Caco-2 (cell line): ENCODE results near the gene ADGRG7. TPM values are rescaled to one million over a fixed set of nuclear protein-coding genes. Genes with fewer than 3 reads are reported as not detected.

Experiments used
- BruUV-seq: library from RNA; stranded (reverse); fragments of 400-500 nt; replicated peaks from 2 replicates; lab custom pipeline; 2021; lab: Mats Ljungman, UMichigan
- CTCF ChIA-PET: fragments of 300-600 bp; sonication (Branson Sonifier 250); formaldehyde crosslinking; loops from one replicate; lab custom pipeline; 2022; ENCODE audit warnings: antibody characterized with exemption; lab: Charles Lee
- POLR2A ChIA-PET: fragments of 300-600 bp; sonication (Branson Sonifier 250); formaldehyde crosslinking; loops from one replicate; lab custom pipeline; 2022; ENCODE audit warnings: antibody characterized with exemption; lab: Charles Lee
- DNase-seq, 2 experiments: peaks; one replicate each; pipeline versions ENCODE4 v3.0.0 to v3.0.0-alpha.2; 2020 to 2022
- H3K27me3 ChIP-seq: replicated peaks from 2 replicates; pipeline ENCODE4 v1.6.0; 2011; ENCODE audit warnings: low read length; ENCODE audit not compliant: control insufficient read depth, insufficient read depth
- H3K36me3 ChIP-seq: 2 replicates; pipeline ENCODE4 v1.5.1; 2011; ENCODE audit warnings: low read length; ENCODE audit not compliant: control insufficient read depth, insufficient read depth
- H3K4me1 ChIP-seq: fragments of 250-450 bp; sonication (Bioruptor Pico); 2 replicates; pipeline ENCODE4 v1.5.1; 2020; ENCODE audit warnings: mild to moderate bottlenecking
- H3K4me3 ChIP-seq: 2 replicates; pipeline ENCODE4 v1.5.1; 2011; ENCODE audit warnings: low read depth, mild to moderate bottlenecking, control low read depth, low read length
- H3K9me3 ChIP-seq: fragments of 250-450 bp; sonication (Bioruptor Pico); 2 replicates; pipeline ENCODE4 v1.5.1; 2020; ENCODE audit warnings: mild to moderate bottlenecking, moderate library complexity
- H3K27ac Mint-ChIP-seq: one replicate; pipeline ENCODE4 v1.8.0; 2022; ENCODE audit warnings: mixed read lengths; ENCODE audit not compliant: unreplicated experiment
- H3K27me3 Mint-ChIP-seq: one replicate; pipeline ENCODE4 v1.8.0; 2022; ENCODE audit warnings: mixed read lengths; ENCODE audit not compliant: insufficient read depth, unreplicated experiment
- H3K36me3 Mint-ChIP-seq: one replicate; pipeline ENCODE4 v1.8.0; 2022; ENCODE audit warnings: mild to moderate bottlenecking, mixed read lengths; ENCODE audit not compliant: insufficient read depth, unreplicated experiment
- H3K4me1 Mint-ChIP-seq: one replicate; pipeline ENCODE4 v1.8.0; 2022; ENCODE audit warnings: low read depth, mixed read lengths; ENCODE audit not compliant: unreplicated experiment
- H3K4me3 Mint-ChIP-seq: one replicate; pipeline ENCODE4 v1.8.0; 2022; ENCODE audit warnings: mild to moderate bottlenecking, moderate library complexity, mixed read lengths; ENCODE audit not compliant: unreplicated experiment
- H3K9me3 Mint-ChIP-seq: one replicate; pipeline ENCODE4 v1.8.0; 2022; ENCODE audit warnings: mixed read lengths; ENCODE audit not compliant: unreplicated experiment
- intact Hi-C: fragments of 100-400 bp; cut with micrococcal nuclease; formaldehyde crosslinking; loops from one replicate; pipeline ENCODE4 v1.10.0; 2022; ENCODE audit not compliant: unreplicated experiment
- total RNA-seq: library from RNA; stranded (reverse); gene quantifications from 2 replicates; pipeline ENCODE4 v1.2.3, GENCODE V29; 2022
- TF ChIP-seq, protein P1 (sequence below), 2 experiments: fragments of 200-600 bp in 1 of 2; IDR thresholded peaks; 1 replicate in 1 of 2; 2 replicates in 1 of 2; pipeline versions ENCODE4 v1.5.1 to v1.8.0; 2011 to 2022; ENCODE audit warnings: antibody characterized with exemption in 1 of 2, control low read depth in 1 of 2, inconsistent platforms in 1 of 2, low read depth in 1 of 2, low read length in 1 of 2, mild to moderate bottlenecking in 1 of 2, moderate library complexity in 1 of 2; ENCODE audit not compliant: insufficient read depth in 1 of 2, severe bottlenecking in 1 of 2, unreplicated experiment in 1 of 2

Gene ADGRG7
- total RNA-seq, 1 experiment from 2014 or later, result 4.2 TPM

DNA sequence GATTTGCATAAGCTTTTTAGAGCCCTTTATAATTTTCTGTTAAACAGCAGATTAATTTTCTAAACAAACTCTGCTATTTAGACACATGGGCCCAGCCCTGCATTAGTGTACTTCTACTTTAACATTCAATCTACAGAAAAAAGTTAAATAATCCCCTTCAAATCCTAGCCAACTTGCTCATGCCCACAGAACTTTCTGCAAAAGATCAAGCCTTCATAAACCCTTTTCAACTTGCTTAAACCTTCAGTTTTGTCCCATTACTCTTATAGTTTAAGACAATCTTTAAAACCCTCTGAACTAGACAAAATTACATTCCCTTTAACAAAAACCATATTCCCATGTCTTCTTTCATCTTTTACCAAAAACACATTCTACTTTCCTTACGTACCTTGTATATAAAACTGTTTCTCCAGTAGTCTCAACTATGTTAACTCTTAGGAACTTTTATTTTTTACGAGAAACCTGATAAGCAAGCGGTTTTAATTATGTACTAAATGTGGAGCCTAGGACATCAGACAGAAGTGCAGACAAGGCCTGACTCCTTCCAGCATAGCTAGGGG is 25.2 kb upstream of the ADGRG7 start:
- no peaks in the 10 kb centered on the region for H3K4me1 ChIP-seq
- no peak overlapping the region for H3K27ac Mint-ChIP-seq
- H3K4me1 Mint-ChIP-seq, result no peaks in the 10 kb centered on the region
- POLR2A ChIA-PET, result no interaction called here
- no peaks in the 10 kb centered on the region for H3K36me3 Mint-ChIP-seq
- no TSS peak for BruUV-seq
- no peaks in the 10 kb centered on the region for H3K9me3 ChIP-seq
- no peak overlapping the region for H3K4me3 ChIP-seq
- TF ChIP-seq, protein P1, sequence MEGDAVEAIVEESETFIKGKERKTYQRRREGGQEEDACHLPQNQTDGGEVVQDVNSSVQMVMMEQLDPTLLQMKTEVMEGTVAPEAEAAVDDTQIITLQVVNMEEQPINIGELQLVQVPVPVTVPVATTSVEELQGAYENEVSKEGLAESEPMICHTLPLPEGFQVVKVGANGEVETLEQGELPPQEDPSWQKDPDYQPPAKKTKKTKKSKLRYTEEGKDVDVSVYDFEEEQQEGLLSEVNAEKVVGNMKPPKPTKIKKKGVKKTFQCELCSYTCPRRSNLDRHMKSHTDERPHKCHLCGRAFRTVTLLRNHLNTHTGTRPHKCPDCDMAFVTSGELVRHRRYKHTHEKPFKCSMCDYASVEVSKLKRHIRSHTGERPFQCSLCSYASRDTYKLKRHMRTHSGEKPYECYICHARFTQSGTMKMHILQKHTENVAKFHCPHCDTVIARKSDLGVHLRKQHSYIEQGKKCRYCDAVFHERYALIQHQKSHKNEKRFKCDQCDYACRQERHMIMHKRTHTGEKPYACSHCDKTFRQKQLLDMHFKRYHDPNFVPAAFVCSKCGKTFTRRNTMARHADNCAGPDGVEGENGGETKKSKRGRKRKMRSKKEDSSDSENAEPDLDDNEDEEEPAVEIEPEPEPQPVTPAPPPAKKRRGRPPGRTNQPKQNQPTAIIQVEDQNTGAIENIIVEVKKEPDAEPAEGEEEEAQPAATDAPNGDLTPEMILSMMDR (IDR thresholded peaks at IDR 0.05; ENCODE audit: insufficient read depth in 1 of 2, low read depth in 1 of 2, low read length in 1 of 2, severe bottlenecking in 1 of 2, unreplicated experiment in 1 of 2), result no peak
- H3K4me3 Mint-ChIP-seq, result no peak overlapping the region
- H3K9me3 Mint-ChIP-seq, result peaks cover 14% of the 10 kb centered on the region
- no peaks in the 10 kb centered on the region for H3K36me3 ChIP-seq
- intact Hi-C loops, result no loop called here
- no peak for DNase-seq
- no peaks in the 10 kb centered on the region for H3K27me3 Mint-ChIP-seq
- CTCF ChIA-PET, result interaction anchor here (1.4 kb wide), 1 partner anchor 121 kb away, joined by 3 read pairs; no protein-coding TSS in a partner anchor
- H3K27me3 ChIP-seq, result no peaks in the 10 kb centered on the region

DNA sequence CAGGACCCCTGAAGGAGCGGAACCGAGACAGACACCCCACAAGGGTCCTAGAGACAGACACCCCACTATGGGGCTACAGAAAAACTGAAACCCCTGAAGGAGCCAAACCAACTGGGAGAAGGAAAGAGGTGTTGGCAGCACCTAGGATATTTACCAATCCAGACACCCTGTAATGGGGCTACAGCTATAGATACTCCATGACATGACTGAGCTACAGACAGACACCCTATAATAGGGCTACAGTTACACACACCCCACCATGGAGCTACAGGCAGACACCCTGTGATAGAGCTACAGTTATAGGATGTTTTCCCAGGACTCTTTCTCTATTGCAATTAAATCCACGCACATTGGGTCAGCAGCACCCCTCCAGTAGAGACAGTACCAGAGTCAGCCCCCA is 22.6 kb upstream of the ADGRG7 start:
- intact Hi-C loops, result no loop called here
- ChIA-PET CTCF (no interaction called here), POLR2A (no interaction called here)
- H3K27me3 Mint-ChIP-seq, result no peaks in the 10 kb centered on the region
- Histone ChIP-seq H3K27me3 (no peaks in the 10 kb centered on the region), H3K9me3 (no peaks in the 10 kb centered on the region), H3K4me3 (no peak overlapping the region), H3K36me3 (no peaks in the 10 kb centered on the region), H3K4me1 (peaks cover 13% of the 10 kb centered on the region)
- DNase-seq, result no peak
- BruUV-seq, result no TSS peak
- no peak overlapping the region for H3K27ac Mint-ChIP-seq
- no peaks in the 10 kb centered on the region for H3K36me3 Mint-ChIP-seq
- H3K9me3 Mint-ChIP-seq, result peaks cover 14% of the 10 kb centered on the region
- TF ChIP-seq, protein P1 (IDR thresholded peaks at IDR 0.05; ENCODE audit: insufficient read depth in 1 of 2, low read depth in 1 of 2, low read length in 1 of 2, severe bottlenecking in 1 of 2, unreplicated experiment in 1 of 2), result no peak
- H3K4me1 Mint-ChIP-seq, result peaks cover 7% of the 10 kb centered on the region
- H3K4me3 Mint-ChIP-seq, result no peak overlapping the region

DNA sequence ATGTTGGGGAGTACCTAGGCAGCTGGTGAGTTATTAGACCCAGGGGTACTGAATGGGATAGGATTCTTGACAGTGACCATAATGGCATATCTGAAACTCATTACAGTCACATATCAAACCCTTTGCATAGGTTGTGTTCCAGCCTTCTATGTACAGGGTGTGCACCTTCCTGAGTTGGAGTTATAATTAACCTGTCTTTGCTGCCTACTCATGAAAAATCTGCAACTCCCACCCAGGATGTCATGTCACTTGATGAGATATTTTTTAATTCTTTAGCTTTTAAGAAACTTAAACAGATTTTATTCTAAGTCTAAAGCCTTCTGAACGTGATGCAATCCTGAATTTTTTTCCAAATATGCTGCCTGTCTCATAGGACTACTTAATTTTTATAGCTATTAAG is 21.1 kb upstream of the ADGRG7 start:
- no TSS peak for BruUV-seq
- H3K4me3 Mint-ChIP-seq, result no peak overlapping the region
- H3K36me3 Mint-ChIP-seq, result no peaks in the 10 kb centered on the region
- Histone ChIP-seq H3K27me3 (no peaks in the 10 kb centered on the region), H3K9me3 (no peaks in the 10 kb centered on the region), H3K4me1 (peaks cover 13% of the 10 kb centered on the region), H3K4me3 (no peak overlapping the region), H3K36me3 (no peaks in the 10 kb centered on the region)
- ChIA-PET POLR2A (no interaction called here), CTCF (interaction anchor here (0.7 to 5.4 kb wide), 2 partner anchors 122 to 125 kb away, joined by 3 to 61 read pairs; no protein-coding TSS in a partner anchor)
- intact Hi-C loops, result no loop called here
- peaks cover 11% of the 10 kb centered on the region for H3K4me1 Mint-ChIP-seq
- DNase-seq, result no peak
- no peaks in the 10 kb centered on the region for H3K27me3 Mint-ChIP-seq
- no peak overlapping the region for H3K27ac Mint-ChIP-seq
- TF ChIP-seq, protein P1 (IDR thresholded peaks at IDR 0.05; ENCODE audit: insufficient read depth in 1 of 2, low read depth in 1 of 2, low read length in 1 of 2, severe bottlenecking in 1 of 2, unreplicated experiment in 1 of 2), result no peak
- peaks cover 14% of the 10 kb centered on the region for H3K9me3 Mint-ChIP-seq
